Measurements from ENCODE around the gene ADH7.

The ADH7 gene

DNA sequence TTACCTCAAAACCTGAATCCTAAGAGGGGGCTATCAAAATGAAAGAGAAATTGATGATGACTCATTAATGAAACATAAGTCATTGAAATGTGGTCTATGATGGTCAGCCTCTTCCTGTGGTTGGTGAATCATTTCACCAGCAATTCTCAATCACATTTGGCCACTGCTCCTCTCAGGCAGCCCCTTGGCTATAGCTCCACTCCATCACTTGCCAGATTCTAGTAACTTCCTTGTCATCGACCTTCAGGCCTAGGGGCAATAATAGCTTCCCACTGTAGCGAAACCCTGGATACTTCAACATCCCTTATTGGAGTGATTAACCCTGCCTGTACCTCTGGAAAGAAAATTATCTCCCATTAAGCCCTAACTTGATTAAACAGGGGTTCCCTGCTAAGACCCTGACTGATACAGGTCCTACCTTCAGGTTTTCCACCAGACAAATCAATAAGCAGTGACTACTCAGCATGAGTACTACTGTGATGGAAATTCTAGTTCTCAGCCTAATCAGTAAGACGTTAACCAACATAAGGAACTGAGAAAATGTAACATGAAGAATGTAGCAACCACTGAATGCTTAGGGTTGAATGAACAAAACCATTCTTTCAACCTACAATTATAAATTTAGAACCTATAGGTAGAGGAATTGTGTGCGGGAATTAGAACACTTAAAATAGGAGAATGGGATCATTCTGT lies 30.4 kb downstream of the ADH7 start:
- H3K9me3 Mint-ChIP-seq: no peaks in the 10 kb centered on the region
- peaks cover 23% of the 10 kb centered on the region for H3K4me1 Mint-ChIP-seq (ENCODE audit: low read depth)
- H3K27me3 Mint-ChIP-seq: no peaks in the 10 kb centered on the region
- H3K4me3 Mint-ChIP-seq: no peak overlapping the region
- H3K36me3 Mint-ChIP-seq (ENCODE audit: low read depth): no peaks in the 10 kb centered on the region
- H3K27ac Mint-ChIP-seq: peak overlapping the region; percentile 3
- no peak for DNase-seq

DNA sequence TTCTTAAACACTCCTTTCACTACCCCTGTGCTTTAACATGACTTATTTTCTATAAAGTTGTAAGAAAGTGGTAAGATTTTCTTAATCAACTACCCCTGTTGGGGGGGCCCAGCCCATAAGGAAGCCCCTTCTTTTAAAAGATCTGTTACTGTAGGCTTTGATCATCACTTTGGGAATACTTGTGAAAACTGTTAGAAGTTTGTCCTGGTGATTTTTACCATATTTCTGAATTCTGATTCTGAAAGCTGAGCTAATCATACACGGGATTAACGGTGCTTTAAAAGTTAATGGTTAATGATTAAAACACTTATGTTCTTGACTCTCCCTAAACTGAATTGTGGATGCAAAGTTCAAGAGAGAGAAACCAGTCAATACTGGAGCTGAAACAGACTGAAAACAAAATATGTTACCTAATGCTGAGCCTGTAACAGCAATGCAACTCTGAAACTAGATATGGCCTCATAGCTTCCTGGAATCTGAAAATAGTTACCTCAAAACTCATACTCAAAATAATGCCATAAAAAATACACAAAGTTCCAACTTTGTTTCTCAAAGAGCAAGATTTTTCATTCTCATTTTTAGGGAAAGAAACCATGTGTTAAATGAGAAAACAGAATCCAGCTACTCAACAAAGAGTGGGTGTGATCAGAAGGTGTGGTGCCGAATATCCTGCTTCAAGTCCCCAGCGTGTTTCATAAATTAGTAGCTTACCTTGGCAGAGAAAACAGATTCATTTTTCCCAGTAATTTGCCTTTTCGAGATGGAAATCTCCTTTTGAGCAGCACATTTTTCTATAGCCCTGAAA lies 31.6 kb downstream of the ADH7 start:
- H3K27me3 Mint-ChIP-seq: no peaks in the 10 kb centered on the region
- H3K27ac Mint-ChIP-seq: no peak overlapping the region
- no peak for DNase-seq
- H3K4me3 Mint-ChIP-seq: no peak overlapping the region
- H3K36me3 Mint-ChIP-seq (ENCODE audit: low read depth): no peaks in the 10 kb centered on the region
- H3K9me3 Mint-ChIP-seq: no peaks in the 10 kb centered on the region
- H3K4me1 Mint-ChIP-seq (ENCODE audit: low read depth): peaks cover 23% of the 10 kb centered on the region

DNA sequence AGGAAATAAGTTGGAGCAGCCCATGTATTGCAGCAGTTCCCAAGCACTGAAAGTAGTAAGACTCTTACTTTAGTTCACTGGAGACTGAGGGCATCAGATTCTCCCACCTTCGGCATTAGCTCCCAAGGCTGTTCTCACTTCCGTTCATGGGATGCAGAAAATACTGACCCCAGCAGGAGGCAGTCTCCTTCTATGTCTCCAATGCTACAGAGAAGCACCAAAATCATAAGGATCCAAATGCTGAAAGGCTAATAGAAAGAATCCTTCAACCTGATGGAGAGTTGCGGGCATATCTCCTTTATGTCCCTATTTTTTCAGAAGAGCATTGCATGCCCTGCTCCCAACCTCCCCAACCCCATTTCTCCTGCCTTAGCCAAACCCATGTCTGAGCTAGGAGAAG lies 32.4 kb downstream of the ADH7 start:
- DNase-seq: no peak
- Mint-ChIP-seq H3K4me3 (no peak overlapping the region), H3K27ac (no peak overlapping the region), H3K4me1 (ENCODE audit: low read depth) (peaks cover 23% of the 10 kb centered on the region), H3K27me3 (no peaks in the 10 kb centered on the region), H3K9me3 (peaks cover 3% of the 10 kb centered on the region), H3K36me3 (ENCODE audit: low read depth) (no peaks in the 10 kb centered on the region)

DNA sequence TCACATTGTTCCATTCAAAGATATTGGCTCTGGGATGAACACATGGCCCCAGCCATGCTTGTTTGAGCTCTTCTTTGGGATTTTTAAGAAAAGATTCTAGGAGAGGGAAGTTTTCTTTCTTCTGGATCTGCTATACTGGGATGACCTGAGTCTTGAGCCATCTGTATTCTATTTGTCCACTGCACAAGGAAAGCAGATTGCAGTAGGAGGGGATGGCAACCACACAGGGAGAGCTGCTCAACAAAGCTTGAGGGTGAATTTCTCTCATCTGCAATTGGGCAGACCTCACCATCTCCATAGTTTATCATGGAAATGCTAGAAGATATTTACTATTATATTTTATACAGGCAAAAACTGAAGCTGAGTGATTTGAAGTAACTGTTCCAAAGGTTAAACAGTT lies 34.3 kb downstream of the ADH7 start:
- no peak for DNase-seq
- H3K9me3 Mint-ChIP-seq: peaks cover 3% of the 10 kb centered on the region
- no peaks in the 10 kb centered on the region for H3K36me3 Mint-ChIP-seq (ENCODE audit: low read depth)
- H3K4me1 Mint-ChIP-seq (ENCODE audit: low read depth): peaks cover 23% of the 10 kb centered on the region
- no peak overlapping the region for H3K4me3 Mint-ChIP-seq
- H3K27ac Mint-ChIP-seq: no peak overlapping the region
- H3K27me3 Mint-ChIP-seq: no peaks in the 10 kb centered on the region

DNA sequence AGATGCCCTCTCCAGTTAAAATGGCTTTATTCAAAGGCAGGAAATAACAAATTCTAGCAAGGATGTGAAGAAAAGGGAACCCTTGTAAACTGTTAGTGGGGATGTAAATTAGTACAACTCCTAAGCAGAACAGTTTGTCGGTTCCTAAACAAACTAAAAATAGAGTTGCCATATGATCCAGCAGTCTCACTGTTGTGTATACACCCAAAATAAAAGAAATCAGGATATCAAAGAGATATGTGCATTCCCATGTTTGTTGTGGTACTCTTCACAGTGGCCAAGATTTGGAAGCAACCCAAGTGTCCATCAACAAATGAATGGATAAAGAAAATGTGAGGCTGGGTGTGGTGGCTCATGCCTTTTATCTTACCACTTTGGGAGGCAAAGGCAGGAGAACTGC lies 36.1 kb downstream of the ADH7 start:
- Mint-ChIP-seq H3K9me3 (peaks cover 3% of the 10 kb centered on the region), H3K4me1 (ENCODE audit: low read depth) (peaks cover 8% of the 10 kb centered on the region), H3K36me3 (ENCODE audit: low read depth) (no peaks in the 10 kb centered on the region), H3K27me3 (no peaks in the 10 kb centered on the region), H3K27ac (no peak overlapping the region), H3K4me3 (no peak overlapping the region)
- DNase-seq: no peak

DNA sequence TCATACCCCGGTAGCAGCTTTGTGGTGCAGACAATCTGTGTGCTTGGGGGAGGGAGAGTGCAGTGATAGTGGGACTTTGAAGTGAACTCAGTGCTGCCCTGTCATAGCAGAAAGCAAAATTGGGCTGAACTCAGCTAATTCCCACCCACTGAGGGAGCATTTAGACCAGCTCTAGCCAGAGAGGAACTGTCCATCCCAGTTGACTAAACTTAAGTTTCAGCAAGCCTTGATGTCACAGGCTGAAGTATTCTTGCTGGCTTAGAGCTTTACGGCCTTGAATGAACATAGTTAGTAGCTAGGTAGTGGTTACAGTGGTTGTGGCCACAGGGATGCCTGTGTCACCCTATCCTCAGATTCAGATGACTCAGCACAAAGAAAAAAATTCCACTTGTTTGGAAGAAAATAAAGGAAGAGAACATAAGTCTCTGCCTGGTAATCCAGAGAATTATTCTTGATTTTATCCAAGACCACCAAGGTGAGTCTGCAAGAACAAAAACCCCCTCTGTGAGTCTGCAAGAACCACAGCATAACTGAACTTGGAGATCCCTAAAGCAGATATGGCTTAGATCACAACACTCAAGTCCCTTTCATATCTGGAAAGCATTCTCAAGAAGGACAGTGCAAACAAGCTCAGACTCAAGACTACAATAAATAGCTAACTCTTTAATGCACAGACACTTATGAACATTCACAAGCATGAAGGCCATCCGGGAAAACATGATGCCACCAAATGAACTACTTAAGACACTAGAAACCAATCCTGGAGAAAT lies 39.4 kb downstream of the ADH7 start:
- Mint-ChIP-seq H3K4me1 (ENCODE audit: low read depth) (no peaks in the 10 kb centered on the region), H3K4me3 (no peak overlapping the region), H3K27ac (no peak overlapping the region), H3K36me3 (ENCODE audit: low read depth) (no peaks in the 10 kb centered on the region), H3K9me3 (peaks cover 3% of the 10 kb centered on the region), H3K27me3 (peaks cover 2% of the 10 kb centered on the region)
- no peak for DNase-seq

DNA sequence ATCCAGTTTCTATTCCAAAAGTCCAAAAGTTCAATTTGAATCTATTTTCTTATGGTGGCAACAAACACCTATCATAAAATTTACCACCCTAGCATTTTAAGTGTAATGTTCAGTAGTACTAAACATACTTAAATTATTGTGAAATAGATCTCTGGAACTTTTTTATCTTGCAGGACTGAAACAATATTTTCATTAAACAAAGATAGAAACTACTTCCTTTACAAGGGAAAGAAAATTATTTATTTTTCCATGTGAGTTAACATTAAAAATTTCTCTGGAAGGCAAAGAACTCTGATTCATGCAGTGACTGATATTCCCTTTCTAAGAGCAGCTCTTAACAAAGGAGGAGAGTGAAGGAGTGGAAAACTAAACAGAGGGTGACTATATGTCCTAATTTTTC lies 40.2 kb downstream of the ADH7 start:
- Mint-ChIP-seq H3K27me3 (peaks cover 5% of the 10 kb centered on the region), H3K27ac (no peak overlapping the region)

DNA sequence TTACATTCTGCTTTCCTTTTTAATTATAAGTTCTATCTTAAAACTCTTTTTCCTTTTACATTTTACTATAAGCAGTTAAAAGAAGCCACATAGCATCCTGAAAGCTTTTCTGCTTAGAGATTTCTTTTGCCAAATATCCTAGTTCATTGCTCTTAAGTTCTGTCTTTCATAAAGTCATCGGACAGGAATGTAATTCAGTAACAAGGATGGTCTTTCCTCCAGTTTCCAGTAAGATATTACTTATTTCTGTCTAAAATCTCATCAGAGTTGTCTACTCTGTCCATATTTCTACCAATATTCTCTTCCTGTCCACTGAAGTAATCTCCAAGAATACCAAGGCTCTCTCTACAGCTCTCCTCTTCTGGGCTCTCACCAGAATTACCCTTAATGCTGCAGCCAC lies 45.1 kb downstream of the ADH7 start:
- no peak for DNase-seq
- H3K36me3 Mint-ChIP-seq (ENCODE audit: low read depth): no peaks in the 10 kb centered on the region
- H3K4me1 Mint-ChIP-seq (ENCODE audit: low read depth): no peaks in the 10 kb centered on the region
- H3K27ac Mint-ChIP-seq: no peak overlapping the region
- no peak overlapping the region for H3K4me3 Mint-ChIP-seq
- no peaks in the 10 kb centered on the region for H3K9me3 Mint-ChIP-seq
- H3K27me3 Mint-ChIP-seq: peaks cover 12% of the 10 kb centered on the region

More for the DNA sequence above, 40.2 kb downstream of the ADH7 start:
- H3K4me3 Mint-ChIP-seq: no peak overlapping the region
- no peaks in the 10 kb centered on the region for H3K36me3 Mint-ChIP-seq (ENCODE audit: low read depth)
- peaks cover 3% of the 10 kb centered on the region for H3K9me3 Mint-ChIP-seq
- DNase-seq: no peak
- no peaks in the 10 kb centered on the region for H3K4me1 Mint-ChIP-seq (ENCODE audit: low read depth)

DNA sequence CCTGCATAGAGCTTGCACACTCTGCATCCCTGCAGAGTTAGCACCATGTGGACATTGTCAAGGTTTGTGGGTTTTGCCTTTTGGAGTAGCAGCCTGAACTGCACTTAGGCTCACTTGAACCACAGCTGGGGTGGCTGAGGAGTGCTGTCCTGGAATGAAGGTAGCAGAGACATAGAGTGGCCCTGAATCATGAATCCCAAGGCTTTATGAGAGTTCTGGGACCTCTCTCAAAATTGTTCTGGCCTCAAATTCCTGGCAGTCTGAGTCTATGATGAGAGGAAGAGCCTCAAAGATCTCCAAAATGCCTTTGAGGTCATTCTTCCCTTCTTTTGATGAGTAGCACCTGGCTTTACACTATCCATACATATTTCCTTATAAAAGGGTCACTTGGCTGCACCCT lies 45.5 kb downstream of the ADH7 start:
- H3K27ac Mint-ChIP-seq: no peak overlapping the region
- no peaks in the 10 kb centered on the region for H3K9me3 Mint-ChIP-seq
- no peaks in the 10 kb centered on the region for H3K4me1 Mint-ChIP-seq (ENCODE audit: low read depth)
- H3K36me3 Mint-ChIP-seq (ENCODE audit: low read depth): no peaks in the 10 kb centered on the region
- no peak for DNase-seq
- H3K27me3 Mint-ChIP-seq: peaks cover 12% of the 10 kb centered on the region
- no peak overlapping the region for H3K4me3 Mint-ChIP-seq

DNA sequence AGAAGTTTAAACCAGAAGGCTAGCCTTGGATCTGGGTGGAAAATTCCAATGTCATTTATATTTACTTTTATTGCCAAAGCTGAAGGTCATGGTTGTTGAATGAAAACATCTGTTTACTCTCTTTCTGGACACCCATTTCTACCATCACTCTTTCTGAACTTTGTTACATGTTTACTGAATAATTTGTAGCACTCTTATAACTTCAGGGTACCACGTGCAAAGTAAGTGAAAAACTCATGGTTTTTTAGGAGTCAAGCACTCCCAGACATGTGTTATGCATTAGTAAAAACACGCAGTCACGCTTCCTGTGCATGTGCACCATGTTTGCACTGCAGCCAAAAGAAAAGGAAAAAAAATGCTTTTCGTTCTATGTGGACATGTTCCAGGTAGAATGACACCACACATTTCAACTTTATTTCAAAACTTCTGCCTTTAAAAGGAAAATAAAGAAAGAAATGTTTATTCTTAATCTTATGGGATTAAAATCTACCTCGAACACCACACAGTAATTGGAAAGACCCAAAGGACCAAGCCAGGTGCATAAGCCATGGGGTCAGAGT lies 51.2 kb downstream of the ADH7 start:
- no peaks in the 10 kb centered on the region for H3K4me1 Mint-ChIP-seq (ENCODE audit: low read depth)
- no peaks in the 10 kb centered on the region for H3K9me3 Mint-ChIP-seq
- no peak for DNase-seq
- H3K4me3 Mint-ChIP-seq: no peak overlapping the region
- peaks cover 13% of the 10 kb centered on the region for H3K27me3 Mint-ChIP-seq
- no peak overlapping the region for H3K27ac Mint-ChIP-seq
- no peaks in the 10 kb centered on the region for H3K36me3 Mint-ChIP-seq (ENCODE audit: low read depth)

DNA sequence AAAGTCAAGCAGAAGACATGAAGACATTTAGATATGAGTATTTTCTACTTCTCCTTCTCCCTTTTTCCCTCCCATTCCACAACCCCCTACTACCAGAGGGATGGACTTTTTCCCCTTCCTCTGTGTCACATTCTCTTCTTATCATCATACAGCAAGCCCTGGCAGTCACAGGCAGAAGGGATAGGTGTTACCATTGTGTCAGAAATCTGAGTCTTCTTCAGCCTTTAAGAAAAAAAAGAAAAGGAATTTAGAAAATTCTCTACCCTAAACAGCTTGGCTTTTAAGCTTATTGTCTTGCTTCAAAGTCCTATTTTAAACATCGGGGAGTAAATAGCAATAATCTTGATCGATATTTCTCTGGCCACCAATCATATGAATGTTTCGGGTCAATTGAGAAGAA lies 51.7 kb downstream of the ADH7 start:
- no peaks in the 10 kb centered on the region for H3K9me3 Mint-ChIP-seq
- no peak overlapping the region for H3K4me3 Mint-ChIP-seq
- peaks cover 13% of the 10 kb centered on the region for H3K27me3 Mint-ChIP-seq
- no peak overlapping the region for H3K27ac Mint-ChIP-seq
- DNase-seq: no peak
- no peaks in the 10 kb centered on the region for H3K36me3 Mint-ChIP-seq (ENCODE audit: low read depth)
- H3K4me1 Mint-ChIP-seq (ENCODE audit: low read depth): no peaks in the 10 kb centered on the region

DNA sequence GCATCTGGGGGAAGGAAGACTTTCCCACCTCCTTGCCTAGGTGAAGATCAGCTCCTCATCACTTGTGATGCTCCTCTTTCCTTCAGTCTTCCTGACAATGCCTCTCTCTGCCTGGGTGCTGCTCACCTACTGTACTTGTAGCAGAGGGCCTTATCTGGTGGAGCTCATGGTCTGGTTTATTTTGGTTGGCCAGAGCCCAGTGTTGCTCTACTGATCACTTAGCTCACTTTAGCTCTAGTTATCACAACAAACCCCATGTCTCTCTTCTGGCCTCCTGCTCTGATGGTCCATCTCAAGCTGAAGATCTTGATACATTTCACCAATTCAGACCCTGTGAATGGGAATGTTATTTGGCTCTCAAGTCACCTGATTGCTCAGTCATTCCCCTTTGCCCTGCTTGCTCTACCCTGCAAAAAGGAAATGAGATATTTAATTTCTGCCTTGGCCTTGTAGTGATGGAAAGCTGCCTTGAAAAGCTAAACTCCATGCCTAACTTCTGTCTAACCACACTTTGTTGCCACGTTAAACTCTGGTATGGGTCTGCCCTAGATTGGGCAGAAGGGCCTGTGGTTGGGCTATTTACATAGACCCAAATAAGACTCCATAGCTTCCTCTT lies 52.3 kb downstream of the ADH7 start:
- Mint-ChIP-seq H3K27ac (no peak overlapping the region), H3K4me3 (no peak overlapping the region), H3K27me3 (peaks cover 13% of the 10 kb centered on the region), H3K4me1 (ENCODE audit: low read depth) (no peaks in the 10 kb centered on the region), H3K9me3 (no peaks in the 10 kb centered on the region), H3K36me3 (ENCODE audit: low read depth) (no peaks in the 10 kb centered on the region)
- DNase-seq: no peak

DNA sequence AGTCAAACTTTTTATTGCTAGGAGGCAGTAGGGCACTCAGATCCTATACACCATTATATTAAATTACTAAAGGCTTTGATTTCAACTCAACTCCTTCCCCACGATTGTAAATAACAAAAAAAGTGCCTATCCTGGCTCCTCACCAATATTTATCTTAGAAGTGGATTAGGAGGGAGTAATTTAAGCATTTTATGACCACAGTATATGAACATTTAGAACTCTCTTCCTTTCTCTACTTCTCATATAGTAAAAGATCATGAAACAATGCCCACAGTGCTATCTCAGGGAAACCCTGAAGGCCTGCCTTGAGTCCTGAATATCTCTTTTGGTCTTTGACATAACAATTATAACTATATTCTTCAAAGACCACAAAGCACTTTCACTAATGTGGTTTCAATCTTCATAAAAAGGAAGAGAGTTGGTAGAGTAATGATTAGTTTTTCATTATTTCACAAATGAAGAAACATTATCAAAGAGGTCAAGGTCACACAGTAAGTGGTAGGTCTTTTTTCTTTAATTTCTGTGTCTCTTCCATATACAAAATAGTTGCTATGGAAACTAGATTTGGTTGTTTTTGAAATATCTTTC lies 53.5 kb downstream of the ADH7 start:
- H3K4me1 Mint-ChIP-seq (ENCODE audit: low read depth): no peaks in the 10 kb centered on the region
- H3K9me3 Mint-ChIP-seq: no peaks in the 10 kb centered on the region
- no peaks in the 10 kb centered on the region for H3K36me3 Mint-ChIP-seq (ENCODE audit: low read depth)
- no peak for DNase-seq
- H3K27ac Mint-ChIP-seq: no peak overlapping the region
- peaks cover 18% of the 10 kb centered on the region for H3K27me3 Mint-ChIP-seq
- H3K4me3 Mint-ChIP-seq: no peak overlapping the region

DNA sequence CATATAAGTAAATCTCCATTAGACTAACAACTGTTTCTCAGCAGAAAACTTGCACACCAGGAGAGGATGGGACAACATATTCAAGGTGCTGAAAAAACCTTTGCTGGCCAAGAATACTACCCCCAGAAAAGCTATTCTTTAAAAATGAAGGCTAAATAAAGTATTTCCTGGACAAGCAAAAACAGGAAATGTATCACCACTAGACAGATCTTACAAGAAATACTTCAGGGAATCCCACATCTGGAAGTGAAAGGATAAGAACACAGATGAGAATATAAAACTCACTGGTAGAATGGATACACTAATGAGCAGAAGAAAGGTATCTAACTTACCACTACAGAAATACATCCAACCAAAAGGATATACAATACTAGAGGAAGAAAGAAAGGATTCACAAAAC lies 55.6 kb downstream of the ADH7 start:
- Mint-ChIP-seq H3K9me3 (peaks cover 4% of the 10 kb centered on the region), H3K27me3 (peaks cover 23% of the 10 kb centered on the region), H3K27ac (no peak overlapping the region), H3K36me3 (ENCODE audit: low read depth) (no peaks in the 10 kb centered on the region), H3K4me3 (no peak overlapping the region), H3K4me1 (ENCODE audit: low read depth) (no peaks in the 10 kb centered on the region)
- DNase-seq: no peak
